ENCODE results near the gene SEMA4C. TPM values are rescaled to one million over a fixed set of nuclear protein-coding genes. Genes with fewer than 3 reads are reported as not detected.

The SEMA4C gene
- total and polyA plus RNA-seq, 3 donors from 2014 or later = 10.5 to 17.6 (median 11.4) TPM

- Histone ChIP-seq H3K27me3 (no peaks in the 10 kb centered on the region), H3K4me3 (no peak overlapping the region), H3K36me3 (ENCODE audit: low read depth, missing control alignments) (no peaks in the 10 kb centered on the region), H3K9me3 (no peaks in the 10 kb centered on the region), H3K27ac (no peak overlapping the region), H3K4me1 (peaks cover 11% of the 10 kb centered on the region)
- no peak for DNase-seq
- intact Hi-C loops (cut with DNase I; ENCODE audit: low total_unique reads) = no loop called here
- WGBS, 2 donors = 92 to 94% methylated on average over 19 to 23 of the region's 23 CpGs
- no peak for TF ChIP-seq POLR2A (IDR thresholded peaks at IDR 0.05)
Observed at GRCh38 chr2:96885432-96886347, 15.8 kb upstream of the SEMA4C start.

- Histone ChIP-seq H3K27me3 (no peaks in the 10 kb centered on the region), H3K36me3 (ENCODE audit: low read depth, missing control alignments) (no peaks in the 10 kb centered on the region), H3K9me3 (no peaks in the 10 kb centered on the region), H3K4me1 (peaks cover 11% of the 10 kb centered on the region), H3K27ac (no peak overlapping the region), H3K4me3 (no peak overlapping the region)
- DNase-seq = no peak
- intact Hi-C loops (cut with DNase I; ENCODE audit: low total_unique reads) = no loop called here
- 89 to 90% methylated on average over 14 to 19 of the region's 19 CpGs for WGBS, 2 donors
- TF ChIP-seq, protein P1, sequence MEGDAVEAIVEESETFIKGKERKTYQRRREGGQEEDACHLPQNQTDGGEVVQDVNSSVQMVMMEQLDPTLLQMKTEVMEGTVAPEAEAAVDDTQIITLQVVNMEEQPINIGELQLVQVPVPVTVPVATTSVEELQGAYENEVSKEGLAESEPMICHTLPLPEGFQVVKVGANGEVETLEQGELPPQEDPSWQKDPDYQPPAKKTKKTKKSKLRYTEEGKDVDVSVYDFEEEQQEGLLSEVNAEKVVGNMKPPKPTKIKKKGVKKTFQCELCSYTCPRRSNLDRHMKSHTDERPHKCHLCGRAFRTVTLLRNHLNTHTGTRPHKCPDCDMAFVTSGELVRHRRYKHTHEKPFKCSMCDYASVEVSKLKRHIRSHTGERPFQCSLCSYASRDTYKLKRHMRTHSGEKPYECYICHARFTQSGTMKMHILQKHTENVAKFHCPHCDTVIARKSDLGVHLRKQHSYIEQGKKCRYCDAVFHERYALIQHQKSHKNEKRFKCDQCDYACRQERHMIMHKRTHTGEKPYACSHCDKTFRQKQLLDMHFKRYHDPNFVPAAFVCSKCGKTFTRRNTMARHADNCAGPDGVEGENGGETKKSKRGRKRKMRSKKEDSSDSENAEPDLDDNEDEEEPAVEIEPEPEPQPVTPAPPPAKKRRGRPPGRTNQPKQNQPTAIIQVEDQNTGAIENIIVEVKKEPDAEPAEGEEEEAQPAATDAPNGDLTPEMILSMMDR (IDR thresholded peaks at IDR 0.05) = no peak
- TF ChIP-seq POLR2A (IDR thresholded peaks at IDR 0.05) = no peak
Observed at GRCh38 chr2:96884299-96885094, 14.6 kb upstream of the SEMA4C start.

DNA sequence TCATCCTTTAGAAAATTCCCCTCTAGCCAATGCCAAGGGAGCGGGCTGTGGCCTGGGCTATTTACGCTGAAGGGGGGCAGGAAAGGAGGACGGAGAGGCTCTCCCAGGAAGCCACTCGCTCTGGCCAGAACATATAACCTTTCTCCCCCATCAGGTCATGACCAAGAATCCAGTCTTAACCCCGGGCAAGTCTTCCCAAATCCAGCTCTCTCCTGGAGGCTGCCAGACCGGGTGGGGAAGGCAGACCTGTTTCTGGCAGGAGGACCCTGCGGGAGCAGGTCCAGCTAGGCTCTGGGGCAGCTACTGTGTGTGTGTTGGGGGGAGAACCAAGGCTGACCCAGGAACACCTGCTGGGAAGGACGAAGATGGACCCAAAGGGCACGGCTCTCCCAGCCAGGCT lies 13.4 kb upstream of the SEMA4C start:
- Histone ChIP-seq H3K27ac (no peak overlapping the region), H3K4me1 (peaks cover 16% of the 10 kb centered on the region), H3K27me3 (no peaks in the 10 kb centered on the region), H3K9me3 (no peaks in the 10 kb centered on the region), H3K4me3 (no peak overlapping the region), H3K36me3 (ENCODE audit: low read depth, missing control alignments) (no peaks in the 10 kb centered on the region)
- TF ChIP-seq POLR2A (IDR thresholded peaks at IDR 0.05) = no peak
- TF ChIP-seq, protein P1 (IDR thresholded peaks at IDR 0.05) = no peak
- DNase-seq = no peak
- WGBS, 2 donors = 87 to 90% methylated on average over 5 to 8 of the region's 9 CpGs
- intact Hi-C loops (cut with DNase I; ENCODE audit: low total_unique reads) = no loop called here

DNA sequence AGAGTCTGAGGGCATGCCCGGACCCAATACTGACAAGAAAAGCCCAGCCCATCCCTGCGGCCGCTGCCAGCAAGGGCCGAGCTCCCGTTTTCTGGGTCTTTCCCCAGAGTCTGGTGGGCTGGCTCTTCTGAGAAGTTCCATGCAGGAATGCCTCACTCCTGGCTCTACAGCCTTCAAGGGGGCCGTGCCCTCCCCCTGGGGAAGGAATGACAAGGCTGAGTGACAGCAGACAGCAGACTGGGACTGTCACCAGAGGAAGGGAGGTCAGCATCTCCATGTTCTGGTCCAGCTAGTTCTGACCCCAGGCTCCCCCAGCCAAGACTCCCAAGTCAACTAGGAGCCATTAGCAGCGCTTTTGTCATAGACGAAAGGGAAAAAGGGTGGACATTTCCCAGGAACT lies 13.0 kb upstream of the SEMA4C start:
- H3K27me3 ChIP-seq = no peaks in the 10 kb centered on the region
- no peak for DNase-seq
- H3K27ac ChIP-seq = no peak overlapping the region
- TF ChIP-seq POLR2A (IDR thresholded peaks at IDR 0.05) = no peak
- TF ChIP-seq, protein P1 (IDR thresholded peaks at IDR 0.05) = no peak
- H3K9me3 ChIP-seq = no peaks in the 10 kb centered on the region
- peaks cover 13% of the 10 kb centered on the region for H3K4me1 ChIP-seq
- WGBS, 2 donors = 91 to 95% methylated on average over 8 of the region's 8 CpGs
- intact Hi-C loops (cut with DNase I; ENCODE audit: low total_unique reads) = no loop called here
- H3K36me3 ChIP-seq (ENCODE audit: low read depth, missing control alignments) = no peaks in the 10 kb centered on the region
- H3K4me3 ChIP-seq = no peak overlapping the region

- Histone ChIP-seq H3K4me1 (peaks cover 6% of the 10 kb centered on the region), H3K27ac (no peak overlapping the region)
Observed at GRCh38 chr2:96882230-96882629, 12.3 kb upstream of the SEMA4C start.

More at GRCh38 chr2:96882230-96882629, 12.3 kb upstream of the SEMA4C start:
- DNase-seq = no peak
- no peaks in the 10 kb centered on the region for H3K27me3 ChIP-seq
- no peaks in the 10 kb centered on the region for H3K36me3 ChIP-seq (ENCODE audit: low read depth, missing control alignments)
- 73 to 77% methylated on average over 6 to 12 of the region's 12 CpGs for WGBS, 2 donors
- H3K9me3 ChIP-seq = no peaks in the 10 kb centered on the region
- TF ChIP-seq, protein P1 (IDR thresholded peaks at IDR 0.05) = no peak
- no peak for TF ChIP-seq POLR2A (IDR thresholded peaks at IDR 0.05)
- intact Hi-C loops (cut with DNase I; ENCODE audit: low total_unique reads) = no loop called here
- H3K4me3 ChIP-seq = no peak overlapping the region

All from testis (tissue), 3 donors.